Left ventricle myocardium superior (tissue), 1 donor: ENCODE measurements around the gene FCGR3A. TPM values are rescaled to one million over a fixed set of nuclear protein-coding genes. Genes with fewer than 3 reads are reported as not detected.
A peak's percentile ranks its signal among the peaks of the same experiment; 100 is the strongest.
"Not testable (repeated sequence)": the region's sequence is repeated elsewhere in the genome, so short reads cannot be mapped to it uniquely, and the experiment has no call there.

Experiments used
- ATAC-seq: fragments of 200-7000 bp; cut with Tn5 transposase; one replicate; pipeline ENCODE4 v1.9.1; 2020; ENCODE audit warnings: mild to moderate bottlenecking, moderate library complexity
- DNase-seq: peaks from one replicate; pipeline ENCODE4 v3.0.0-alpha.2; 2020
- intact Hi-C: fragments of 100-400 bp; cut with micrococcal nuclease; formaldehyde crosslinking; loops from one replicate; pipeline ENCODE4 v1.11.0; 2022
- long read RNA-seq: library from polyadenylated mRNA; unstranded; transcript quantifications from one replicate; pipeline ENCODE4 v2.0.0, GENCODE V29; 2021
- total RNA-seq: library from RNA; stranded (reverse); fragmentation: NEBNext Ultra II Directional; extraction: Animal tissue kit (Norgen Biotek cat#: 25700); gene quantifications from one replicate; pipeline ENCODE4 v1.2.1, GENCODE V29; 2021
- donor health status: DM: no; HTN: yes; CAD: no; lungs with severe emphysema.

Gene FCGR3A
- 19.9 TPM for total RNA-seq
- long read RNA-seq, transcript FCGR3A-202 (5 exons, 2,385 nt), result major isoform, 19 of 20 reads
- long read RNA-seq, partial matches to known transcripts, result 0 of 20 reads
- long read RNA-seq, other reads (novel, unspliced or antisense), result 0 of 20 reads

- ATAC-seq (peak; percentile 53), DNase-seq (no peak)
- intact Hi-C loops, result no loop called here
Observed at GRCh38 chr1:161549652-161550051, at the start of gene FCGR3A. FCGR3A (minus strand) TSS chr1:161549818; CDS start chr1:161549736, 82 bp downstream.

DNA sequence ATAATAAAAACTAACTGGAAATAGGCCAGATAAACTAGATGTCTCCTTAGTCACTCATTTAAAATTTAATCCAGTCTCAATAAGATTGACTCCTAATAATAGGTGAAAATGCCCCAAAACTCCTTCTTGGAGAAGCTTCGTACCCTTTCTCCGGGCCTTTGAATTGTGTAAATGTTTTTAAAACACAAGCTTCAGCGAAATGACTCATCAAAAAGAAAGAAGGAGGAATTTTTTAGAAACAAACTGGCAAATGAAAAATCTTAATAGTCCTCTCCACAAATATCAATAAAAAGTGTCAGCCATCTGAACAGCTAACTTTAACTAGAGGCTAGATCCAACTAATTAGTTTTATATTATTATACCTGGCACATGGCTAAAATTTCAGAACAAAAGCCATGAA lies 47.5 kb upstream of the FCGR3A start:
- DNase-seq, ATAC-seq, intact Hi-C loops: not testable (repeated sequence)

DNA sequence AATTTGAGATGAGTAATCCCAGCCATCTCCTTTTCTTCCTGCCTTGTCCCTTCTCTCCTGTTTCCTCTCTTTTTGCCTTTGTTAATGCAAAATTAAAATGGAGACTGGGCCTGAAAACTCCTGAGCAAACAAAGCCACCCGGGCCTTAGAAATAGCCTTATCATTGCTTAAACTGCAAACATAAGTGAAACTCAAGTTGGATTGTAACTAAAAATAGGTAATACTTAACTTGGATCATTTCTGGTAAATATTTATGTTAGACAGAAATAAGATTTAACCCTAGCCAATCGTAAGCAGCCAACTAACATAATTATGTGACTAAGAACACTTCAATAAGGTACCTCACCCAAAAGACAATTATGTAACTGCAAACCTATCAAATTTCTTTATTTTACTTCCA lies 46.0 kb upstream of the FCGR3A start:
- ATAC-seq, DNase-seq, intact Hi-C loops: not testable (repeated sequence)

DNA sequence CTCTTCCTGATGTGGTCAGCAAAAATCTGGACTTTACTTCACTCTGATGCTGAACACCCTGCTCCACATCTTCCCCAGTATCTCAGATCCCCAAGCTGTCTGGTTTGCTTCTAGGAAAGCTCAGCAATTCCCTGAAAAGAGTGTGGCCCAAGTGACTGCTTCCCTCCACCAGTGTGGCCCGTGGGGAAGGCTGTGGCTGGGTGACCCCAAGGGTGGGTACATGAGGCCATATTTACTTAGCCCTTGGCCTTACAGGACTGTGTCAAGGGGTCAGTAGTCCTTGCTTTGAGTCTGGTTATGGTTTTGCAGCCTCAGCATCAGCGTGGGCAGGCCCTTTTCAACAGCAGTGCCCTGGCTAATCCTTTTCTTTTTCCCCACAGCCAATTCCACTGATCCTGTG lies 45.6 kb upstream of the FCGR3A start:
- DNase-seq, result not testable (repeated sequence)
- peak; percentile 24 for ATAC-seq

GRCh38 chr1:161594269-161594984 lies 44.8 kb upstream of the FCGR3A start:
- intact Hi-C loops, DNase-seq: not testable (repeated sequence)
- ATAC-seq, result peak; percentile 25

More for the DNA sequence above, 45.6 kb upstream of the FCGR3A start:
- intact Hi-C loops, result not testable (repeated sequence)

DNA sequence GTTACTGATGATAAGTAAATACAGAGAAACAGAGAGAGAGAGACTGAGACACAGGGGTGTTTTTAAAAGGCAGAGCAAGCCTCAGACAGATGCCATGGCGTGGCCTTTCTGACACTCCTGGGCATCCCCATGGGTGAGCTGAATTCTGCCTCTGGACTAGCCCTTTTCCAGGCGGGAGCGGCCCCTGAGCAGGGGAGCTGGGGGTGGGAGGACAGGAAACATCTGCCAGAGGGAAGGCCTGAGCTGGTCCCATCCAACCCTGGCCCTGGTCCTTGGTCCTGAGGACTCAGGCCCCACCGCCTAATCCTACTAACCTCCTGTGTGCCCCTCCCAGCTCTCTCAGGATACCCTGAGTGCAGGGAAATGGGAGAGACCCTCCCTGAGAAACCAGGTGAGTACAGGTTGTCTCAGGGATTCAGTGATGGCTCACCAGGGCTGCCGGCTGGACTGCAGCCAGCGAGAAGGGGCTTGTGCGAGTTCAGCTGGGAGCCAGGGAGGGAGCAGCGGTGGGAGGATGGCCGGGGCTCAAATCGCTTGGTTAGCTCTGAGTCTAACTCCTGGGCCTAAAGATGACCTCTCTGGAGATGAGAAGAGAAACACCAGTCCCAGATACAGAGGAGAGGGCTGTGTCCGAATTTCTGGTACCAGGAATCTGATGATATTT lies 43.6 kb upstream of the FCGR3A start:
- intact Hi-C loops, DNase-seq, ATAC-seq: not testable (repeated sequence)

GRCh38 chr1:161592586-161592985 lies 43.0 kb upstream of the FCGR3A start:
- DNase-seq, ATAC-seq, intact Hi-C loops: not testable (repeated sequence)

- intact Hi-C loops, ATAC-seq, DNase-seq: not testable (repeated sequence)
Observed at GRCh38 chr1:161589920-161590319, 40.3 kb upstream of the FCGR3A start.

DNA sequence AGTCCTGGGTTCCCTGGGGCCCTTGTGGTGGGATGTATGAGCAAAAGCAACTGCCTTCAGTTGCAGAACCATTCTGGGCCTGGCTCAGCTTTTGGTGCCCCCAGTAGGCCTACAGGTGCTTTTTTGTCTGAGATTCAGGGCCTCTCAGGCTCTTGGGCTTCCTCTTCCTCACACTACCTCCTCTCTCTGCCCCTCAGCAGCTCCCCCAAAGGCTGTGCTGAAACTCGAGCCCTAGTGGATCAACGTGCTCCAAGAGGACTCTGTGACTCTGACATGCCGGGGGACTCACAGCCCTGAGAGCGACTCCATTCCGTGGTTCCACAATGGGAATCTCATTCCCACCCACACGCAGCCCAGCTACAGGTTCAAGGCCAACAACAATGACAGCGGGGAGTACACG lies 39.7 kb upstream of the FCGR3A start:
- intact Hi-C loops, DNase-seq, ATAC-seq: not testable (repeated sequence)

- DNase-seq, intact Hi-C loops, ATAC-seq: not testable (repeated sequence)
Observed at GRCh38 chr1:161588596-161588995, 39.0 kb upstream of the FCGR3A start.

- intact Hi-C loops, DNase-seq, ATAC-seq: not testable (repeated sequence)
Observed at GRCh38 chr1:161582882-161583281, 33.3 kb upstream of the FCGR3A start.

DNA sequence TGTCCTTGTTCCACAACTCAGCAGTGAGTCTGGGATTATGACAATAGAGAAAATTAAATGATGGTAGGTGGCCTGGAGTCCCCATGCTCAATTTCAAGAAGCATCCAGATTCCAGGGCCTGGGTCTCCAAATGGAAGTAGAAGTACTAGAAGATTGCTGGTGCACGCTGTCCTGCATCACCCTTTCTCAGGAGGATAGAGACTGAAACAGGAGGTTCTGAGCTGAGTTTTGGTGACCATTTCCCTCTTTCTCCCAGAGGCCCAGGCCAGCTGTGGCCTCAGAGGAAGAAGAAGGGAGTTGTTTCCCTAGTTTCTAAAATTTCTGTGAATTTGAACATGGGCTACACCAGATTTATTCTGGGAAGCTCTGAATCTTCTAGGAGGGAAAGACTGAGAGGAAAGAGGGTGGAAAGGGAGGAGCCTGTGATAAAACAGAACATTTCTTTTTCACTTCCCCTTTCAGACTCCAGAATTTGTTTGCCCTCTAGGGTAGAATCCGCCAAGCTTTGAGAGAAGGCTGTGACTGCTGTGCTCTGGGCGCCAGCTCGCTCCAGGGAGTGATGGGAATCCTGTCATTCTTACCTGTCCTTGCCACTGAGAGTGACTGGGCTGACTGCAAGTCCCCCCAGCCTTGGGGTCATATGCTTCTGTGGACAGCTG lies 31.4 kb upstream of the FCGR3A start:
- ATAC-seq, result peak; percentile 70
- DNase-seq, intact Hi-C loops: not testable (repeated sequence)

GRCh38 chr1:161579856-161580507 lies 30.4 kb upstream of the FCGR3A start:
- ATAC-seq, intact Hi-C loops: not testable (repeated sequence)

DNA sequence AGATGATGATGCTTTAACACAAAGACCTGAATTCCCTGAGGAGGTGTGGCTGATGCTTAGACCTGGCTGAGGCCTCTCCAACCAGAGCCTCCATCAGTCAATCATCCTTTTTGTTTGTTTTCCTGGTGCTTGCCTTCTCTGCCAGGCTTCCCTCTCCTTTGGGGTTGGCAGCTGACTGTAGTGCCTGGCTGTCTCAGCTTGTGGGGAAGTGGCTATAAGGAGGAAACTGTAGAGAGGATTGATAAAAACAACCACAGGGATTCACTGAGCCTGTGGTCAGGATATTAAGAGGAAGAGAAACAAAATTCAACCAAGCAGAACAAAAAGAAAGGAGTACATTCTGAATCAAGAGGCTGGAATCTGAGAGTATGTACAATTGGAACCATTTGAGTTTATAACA lies 27.1 kb upstream of the FCGR3A start:
- intact Hi-C loops, ATAC-seq, DNase-seq: not testable (repeated sequence)

More at GRCh38 chr1:161579856-161580507, 30.4 kb upstream of the FCGR3A start:
- DNase-seq, result not testable (repeated sequence)

- ATAC-seq, intact Hi-C loops: not testable (repeated sequence)
Observed at GRCh38 chr1:161571703-161572102, 22.1 kb upstream of the FCGR3A start.

DNA sequence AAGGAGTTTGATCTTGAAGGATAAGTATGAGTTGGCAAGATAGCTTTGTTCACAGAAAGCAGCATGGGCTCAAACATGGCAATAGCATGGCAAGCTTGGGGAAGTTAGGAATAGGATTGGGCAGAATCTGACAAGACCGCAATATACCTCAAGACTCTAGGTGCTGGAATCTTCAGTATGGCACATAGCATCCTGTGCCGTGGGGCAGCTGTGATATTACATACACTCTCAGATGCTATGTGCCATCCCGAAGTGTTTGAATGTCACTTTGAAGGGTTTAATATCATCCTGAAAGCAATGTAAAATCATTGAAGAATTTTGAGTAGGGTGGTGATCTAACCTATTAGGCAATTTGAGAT lies 17.0 kb upstream of the FCGR3A start:
- intact Hi-C loops, DNase-seq, ATAC-seq: not testable (repeated sequence)

More at GRCh38 chr1:161571703-161572102, 22.1 kb upstream of the FCGR3A start:
- not testable (repeated sequence) for DNase-seq

DNA sequence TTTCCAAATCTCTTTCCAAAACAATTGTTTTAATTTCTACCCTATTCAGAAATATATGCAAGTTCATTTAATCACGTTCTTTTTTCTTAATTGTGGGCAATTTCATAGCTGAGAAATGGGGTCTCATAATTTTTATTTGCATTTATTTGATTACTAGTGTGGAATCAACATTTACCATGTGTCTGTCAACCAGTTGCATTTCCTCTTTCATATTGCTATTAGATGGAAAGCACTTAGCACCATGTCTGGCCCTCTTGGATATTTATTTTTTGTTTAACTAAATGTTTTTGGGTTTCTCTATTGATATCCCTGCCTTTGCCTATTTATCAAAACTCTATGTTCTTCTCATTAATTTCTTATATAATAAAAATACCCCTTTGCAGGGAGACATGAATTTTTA lies 13.9 kb upstream of the FCGR3A start:
- ATAC-seq, intact Hi-C loops: not testable (repeated sequence)

GRCh38 chr1:161562441-161562840 lies 12.8 kb upstream of the FCGR3A start:
- ATAC-seq, result peak; percentile 71
- intact Hi-C loops, DNase-seq: not testable (repeated sequence)

More for the DNA sequence above, 13.9 kb upstream of the FCGR3A start:
- DNase-seq, result not testable (repeated sequence)
